ENCODE measurements around the gene HIRIP3.

GRCh38 chr16:29999605-30000004 lies 4.2 kb upstream of the HIRIP3 start:
- TF ChIP-seq CTCF (IDR thresholded peaks at IDR 0.05; ENCODE audit: low read length): no peak
- TF ChIP-seq EZH2 (optimal IDR thresholded peaks at IDR 0.05; ENCODE audit: low read depth, low read length): no peak
- TF ChIP-seq EZH2phosphoT487 (IDR thresholded peaks at IDR 0.05; ENCODE audit: low read length): no peak
